HG03039 (cell line): Measurements from ENCODE around the gene ARHGAP1.

Experiments
- ATAC-seq: cut with Tn5 transposase; IDR thresholded peaks from one replicate; pipeline ENCODE4 v1.9.1; 2021; ENCODE audit warnings: mild to moderate bottlenecking, moderate library complexity; ENCODE audit not compliant: unreplicated experiment

The ARHGAP1 gene

GRCh38 chr11:46695345-46696211 is 4.8 kb downstream of the ARHGAP1 start:
- ATAC-seq, result no peak

- ATAC-seq, result no peak
Observed at GRCh38 chr11:46694607-46695006, 5.8 kb downstream of the ARHGAP1 start.

DNA sequence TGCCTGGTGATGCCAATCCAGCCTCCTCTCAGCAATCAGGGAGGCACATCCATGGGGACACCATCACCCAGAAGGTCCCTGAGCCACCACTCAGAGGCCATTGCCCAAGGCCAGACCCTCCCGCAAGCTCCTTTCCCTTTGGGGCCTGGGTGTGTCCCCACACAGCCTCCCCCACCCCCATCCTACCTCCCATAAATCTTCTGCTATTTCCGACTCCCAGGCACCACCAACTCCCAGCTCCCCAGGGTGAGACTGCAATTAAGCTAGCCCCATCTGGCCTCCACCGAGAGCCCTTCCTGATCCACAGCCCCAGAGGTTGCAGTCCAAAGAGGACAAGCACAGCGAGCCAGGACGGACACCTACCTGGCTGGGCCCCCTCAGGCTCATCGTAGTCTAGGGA is 6.3 kb downstream of the ARHGAP1 start:
- ATAC-seq, result no peak

GRCh38 chr11:46693597-46694012 is 6.8 kb downstream of the ARHGAP1 start:
- no peak for ATAC-seq

DNA sequence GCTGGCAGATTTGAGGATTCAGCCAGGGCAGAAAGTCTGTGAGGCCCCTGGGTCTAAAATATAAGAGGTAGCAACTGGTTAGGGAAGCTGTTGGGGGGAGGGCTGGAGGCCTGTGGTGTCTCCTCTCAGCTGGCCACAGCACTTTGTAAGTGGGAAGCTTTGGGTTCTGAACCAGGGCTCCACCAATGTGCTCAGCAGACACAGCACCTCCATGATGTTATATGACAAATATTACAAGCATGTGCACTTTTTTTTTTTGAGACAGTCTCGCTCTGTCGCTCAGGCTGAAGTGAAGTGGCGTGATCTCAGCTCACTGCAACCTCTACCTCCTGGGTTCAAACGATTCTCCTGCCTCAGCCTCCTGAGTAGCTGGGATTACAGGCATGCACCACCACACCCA is 8.0 kb downstream of the ARHGAP1 start:
- ATAC-seq, result no peak

DNA sequence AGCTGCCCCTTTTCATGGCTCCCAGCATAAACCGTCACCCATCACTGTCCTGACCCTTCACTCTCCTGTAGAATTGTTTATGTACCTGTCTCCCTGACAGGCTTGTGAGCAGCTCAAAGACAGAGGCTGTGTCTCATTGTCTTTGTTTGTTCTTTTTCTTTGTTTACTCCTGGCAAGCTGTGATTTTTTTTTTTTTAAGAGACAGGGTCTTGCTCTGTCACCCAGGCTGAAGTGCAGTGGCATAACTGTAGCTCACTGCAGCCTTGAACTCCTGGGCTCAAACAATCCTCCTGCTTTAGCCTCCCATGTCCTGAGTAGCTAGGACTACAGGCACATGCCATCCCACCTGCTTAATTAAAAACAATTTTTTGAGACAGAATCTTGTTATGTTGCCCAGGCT is 9.7 kb downstream of the ARHGAP1 start:
- no peak for ATAC-seq

DNA sequence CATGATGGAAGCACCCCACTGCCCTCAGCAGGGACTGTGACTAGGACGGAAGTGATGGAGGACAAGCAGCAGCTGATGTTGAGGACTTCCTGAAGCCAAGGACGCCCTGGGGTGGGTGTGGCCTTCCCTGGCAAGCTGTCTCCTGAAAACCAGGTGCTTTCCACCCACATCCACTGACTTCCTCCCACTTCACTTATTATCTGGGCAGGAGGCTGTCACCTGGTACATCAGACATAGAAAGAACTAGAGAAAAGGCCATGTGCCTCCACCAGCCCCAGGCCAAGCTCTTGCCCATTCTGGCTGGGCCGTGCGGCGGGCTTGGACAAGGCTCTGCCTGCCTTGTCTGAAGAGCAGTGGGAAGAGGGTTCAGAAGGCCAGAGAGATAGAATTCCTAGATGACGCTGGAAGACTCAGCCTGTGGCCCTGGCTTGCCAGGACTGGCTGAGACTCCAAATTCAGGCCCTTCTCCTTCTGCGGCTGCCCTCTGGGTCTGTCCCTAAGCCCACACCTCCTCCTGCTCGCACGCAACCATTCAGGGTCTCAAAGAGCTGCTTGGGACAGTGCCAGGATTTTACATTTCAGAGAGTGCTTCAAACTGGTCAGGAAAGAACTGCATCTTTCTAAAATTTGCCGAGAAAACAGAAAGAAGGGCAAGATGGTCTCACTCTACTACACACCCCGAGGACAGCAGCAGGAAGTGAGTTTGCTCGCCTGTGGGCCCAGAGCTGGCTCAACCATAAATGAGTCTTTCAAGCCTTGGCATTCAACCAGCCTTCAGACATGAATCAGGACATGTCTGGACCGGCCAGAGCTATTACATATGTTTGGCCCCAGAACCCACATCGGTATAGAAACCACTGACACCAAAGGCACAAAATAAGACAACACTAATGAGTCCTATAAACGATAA is 13.3 kb downstream of the ARHGAP1 start:
- ATAC-seq, result no peak

- ATAC-seq, result no peak
Observed at GRCh38 chr11:46684367-46684766, 16.1 kb downstream of the ARHGAP1 start.

DNA sequence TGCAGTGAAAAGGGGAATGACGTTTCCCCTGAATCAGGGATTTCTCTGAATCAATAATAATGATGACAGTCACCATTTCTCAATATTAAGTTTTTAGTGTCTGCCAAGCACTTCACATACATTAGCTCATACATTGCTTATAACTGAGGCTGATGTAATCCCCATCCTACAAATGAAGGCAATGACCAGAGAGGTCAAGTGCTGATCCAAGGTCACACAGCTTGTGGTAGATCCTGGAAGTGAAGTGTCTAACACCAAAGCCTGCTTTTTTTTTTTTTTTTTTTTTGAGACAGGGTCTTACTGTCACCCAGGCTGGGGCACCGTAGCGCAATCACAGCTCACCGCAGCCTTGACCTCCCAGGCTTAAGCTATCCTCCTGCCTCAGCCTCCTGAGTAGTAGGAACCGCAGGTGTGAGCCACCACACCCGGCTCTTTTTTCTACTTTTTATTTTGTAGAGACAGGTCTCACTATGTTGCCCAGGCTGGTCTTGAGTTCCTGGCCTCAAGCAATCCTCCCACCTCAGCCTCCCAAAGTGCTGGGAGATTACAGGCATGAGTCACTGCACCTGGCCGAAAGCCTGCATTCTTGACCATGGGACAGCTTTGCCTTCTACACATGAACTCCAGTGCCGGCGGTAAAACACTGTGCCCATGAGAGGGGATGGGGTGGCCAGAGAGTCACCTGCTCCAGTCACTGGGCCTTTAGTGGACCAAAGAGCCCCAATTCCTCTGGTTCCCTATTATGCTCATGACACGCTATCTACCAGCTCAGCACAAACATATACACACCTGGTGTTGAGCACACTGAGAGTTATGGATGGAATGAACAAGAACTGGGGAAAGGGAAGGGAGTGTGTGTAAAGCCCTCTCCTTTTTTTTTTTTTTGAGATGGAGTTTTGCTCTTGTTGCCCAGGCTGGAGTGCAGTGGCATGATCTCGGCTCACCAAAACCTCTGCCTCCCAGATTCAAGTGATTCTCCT is 17.4 kb downstream of the ARHGAP1 start:
- ATAC-seq, result no peak

- ATAC-seq, result no peak
Observed at GRCh38 chr11:46681814-46682213, 18.6 kb downstream of the ARHGAP1 start.

DNA sequence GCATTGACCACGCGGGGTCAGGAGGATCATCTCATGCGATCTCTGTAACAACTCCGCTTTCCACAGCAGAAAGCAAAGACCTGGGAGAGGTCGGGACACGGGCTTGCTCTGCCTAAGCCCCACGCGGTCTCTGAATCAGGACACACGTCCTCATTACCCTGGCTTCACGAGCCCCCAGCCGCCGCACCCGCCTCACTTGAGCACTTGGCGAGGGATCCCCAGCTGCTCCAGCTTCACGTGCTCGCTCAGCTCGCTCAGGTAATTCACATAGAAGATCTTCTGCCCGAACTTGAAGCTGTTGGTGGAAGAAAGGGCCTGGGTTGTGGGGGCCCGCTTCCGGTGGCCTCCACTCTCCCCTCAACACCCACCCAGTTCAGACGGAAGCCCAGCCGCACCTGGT is 19.6 kb downstream of the ARHGAP1 start:
- ATAC-seq, result no peak

DNA sequence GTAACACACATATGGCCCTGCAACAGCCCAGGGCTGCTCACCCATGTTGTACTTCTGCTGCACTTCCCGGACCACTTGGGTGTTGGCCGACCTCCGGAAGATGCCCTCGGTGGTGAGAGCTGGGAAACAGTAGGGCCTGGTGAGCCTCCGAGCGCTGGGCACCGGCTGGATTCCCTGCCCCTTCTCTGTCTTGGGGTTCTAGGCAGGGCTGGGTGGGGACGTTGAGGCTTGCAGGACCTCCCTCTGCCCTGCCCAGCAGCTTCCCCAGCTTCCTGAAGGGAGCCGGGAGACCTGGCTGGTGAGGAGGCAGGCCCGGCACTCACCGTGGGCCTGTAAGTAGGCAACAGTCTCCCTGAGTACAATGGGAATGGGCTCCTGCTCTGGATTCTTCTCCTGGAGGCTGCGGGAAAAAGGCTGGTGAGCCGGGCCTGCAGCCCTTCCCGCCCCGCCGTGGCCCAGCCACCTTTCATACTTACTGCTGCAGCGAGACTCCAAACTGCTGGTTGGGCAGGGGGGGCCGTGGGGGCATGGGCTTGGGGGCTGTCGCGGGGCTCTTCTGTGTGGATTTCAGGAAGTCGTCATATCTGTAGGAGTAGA is 20.2 kb downstream of the ARHGAP1 start:
- ATAC-seq, result no peak

DNA sequence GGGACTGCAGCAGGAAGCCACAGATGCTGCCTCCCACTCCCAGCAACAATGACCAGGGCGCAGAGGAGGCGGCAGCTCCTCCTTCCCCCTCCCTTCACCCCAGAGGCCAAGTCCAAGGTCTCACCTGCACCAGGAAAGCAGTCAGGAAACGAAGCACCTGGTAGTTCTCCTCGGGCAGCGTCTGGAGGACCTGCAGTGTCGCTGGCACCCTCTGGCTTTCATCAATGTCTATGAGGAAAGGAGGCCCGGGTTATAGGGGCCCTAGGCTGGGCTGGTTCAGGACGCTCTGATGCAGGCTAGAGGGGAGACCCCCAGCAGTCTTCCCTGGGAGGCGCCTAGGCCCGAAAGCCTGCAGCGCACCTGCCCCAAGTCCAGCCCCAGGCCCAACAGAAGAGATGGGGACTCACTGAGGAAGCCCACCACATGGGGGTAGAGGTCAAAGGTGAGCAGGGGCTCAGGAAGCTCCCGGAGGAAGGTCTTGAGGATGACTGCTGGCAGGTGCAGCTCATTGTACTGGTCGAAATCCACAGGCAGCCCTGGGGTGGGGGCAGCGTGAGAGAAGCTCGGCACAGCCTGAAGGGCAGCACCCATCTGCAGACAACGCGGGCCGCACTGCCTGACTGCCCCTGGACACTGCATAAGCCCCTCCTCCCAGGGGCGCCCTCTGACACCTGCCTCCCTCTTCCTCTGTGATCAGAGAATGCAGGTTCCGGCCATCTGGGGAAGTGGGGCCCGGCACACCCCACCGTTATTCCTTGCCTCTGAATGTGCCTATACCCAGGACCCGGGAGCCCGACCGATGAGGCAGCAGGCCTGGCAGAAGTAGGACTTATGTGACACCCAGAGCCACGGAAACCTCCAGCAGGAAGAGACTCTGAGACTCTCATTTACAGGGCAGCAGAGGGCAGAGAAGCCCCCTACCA is 20.9 kb downstream of the ARHGAP1 start:
- no peak for ATAC-seq

DNA sequence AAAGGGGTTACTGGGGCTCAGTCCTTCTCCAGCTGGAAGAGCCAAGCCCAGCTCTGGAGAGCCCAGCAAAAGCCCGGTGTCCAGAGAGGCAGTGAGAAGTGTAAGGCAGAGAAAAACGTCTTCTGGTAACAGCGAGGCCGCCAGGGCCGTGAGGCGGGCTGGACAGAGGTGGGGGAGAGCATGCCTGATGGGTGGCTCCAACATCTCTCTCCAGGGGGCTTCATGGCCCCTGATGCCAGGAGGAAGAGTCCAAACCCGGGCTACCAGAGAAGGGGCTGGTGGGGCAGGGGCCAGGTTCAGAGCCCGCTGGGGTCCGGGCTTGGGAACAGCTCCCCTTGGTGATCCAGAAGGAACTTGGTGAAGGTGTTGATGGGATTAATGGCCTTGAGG is 21.7 kb downstream of the ARHGAP1 start:
- no peak for ATAC-seq

GRCh38 chr11:46677991-46678740 is 22.3 kb downstream of the ARHGAP1 start:
- ATAC-seq, result no peak

GRCh38 chr11:46677169-46677568 is 23.2 kb downstream of the ARHGAP1 start:
- no peak for ATAC-seq

GRCh38 chr11:46676436-46677158 is 23.8 kb downstream of the ARHGAP1 start:
- ATAC-seq, result no peak

GRCh38 chr11:46675949-46676348 is 24.5 kb downstream of the ARHGAP1 start:
- no peak for ATAC-seq
